HG02798 (cell line): ENCODE measurements around the gene ZNF688.
"Not testable (repeated sequence)": the region's sequence is repeated elsewhere in the genome, so short reads cannot be mapped to it uniquely, and the experiment has no call there.

Source experiments
- ATAC-seq: cut with Tn5 transposase; IDR thresholded peaks from one replicate; pipeline ENCODE4 v1.9.1; 2021; ENCODE audit warnings: mild to moderate bottlenecking; ENCODE audit not compliant: unreplicated experiment, poor library complexity

Gene ZNF688

DNA sequence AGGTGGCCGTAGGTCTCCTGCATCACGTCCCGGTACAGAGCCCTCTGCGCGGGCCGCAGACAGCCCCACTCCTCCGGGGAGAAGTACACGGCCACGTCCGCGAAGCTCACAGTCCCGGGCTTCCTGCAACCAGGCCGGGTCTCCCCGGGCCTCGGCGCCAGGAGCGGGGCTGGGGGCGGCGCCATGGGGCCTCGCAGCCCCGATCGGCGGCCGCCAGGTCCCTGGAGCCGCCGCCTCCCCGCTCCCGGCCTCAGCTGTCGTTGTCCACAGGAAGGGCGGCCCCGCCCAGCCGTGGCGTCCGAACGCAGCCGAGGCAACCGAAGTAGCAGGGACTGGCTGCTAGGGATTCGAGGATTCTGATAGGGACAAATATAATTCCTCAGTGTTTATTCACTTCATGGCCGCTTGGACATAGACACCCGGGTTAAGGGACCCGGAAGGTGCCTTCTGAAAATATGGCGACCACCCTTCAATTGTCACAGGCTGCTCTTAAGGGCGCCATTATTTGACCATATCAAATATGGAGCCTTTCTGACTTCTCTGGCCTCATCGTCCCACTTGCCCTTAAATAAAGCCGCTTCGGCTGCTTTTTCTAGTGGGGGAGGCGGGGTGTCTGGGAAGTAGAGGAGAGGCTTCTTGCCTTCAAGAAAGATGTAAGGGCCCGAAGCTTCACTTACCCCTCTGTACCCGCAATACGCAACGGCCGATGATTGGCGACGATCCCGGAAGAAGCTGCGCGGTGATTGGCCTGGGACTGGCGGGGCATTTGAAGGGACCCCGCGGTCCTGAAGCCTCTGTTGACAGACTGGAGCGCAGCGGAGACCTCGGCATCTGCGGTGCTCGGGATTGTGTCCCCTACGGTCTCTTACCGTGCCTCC, at the start of gene ZNF688:
ZNF688 (minus strand) TSS at position 270 of the 878 bp plus-strand sequence; CDS start at position 185, 85 bp downstream.
- ATAC-seq, result peak; percentile 87

DNA sequence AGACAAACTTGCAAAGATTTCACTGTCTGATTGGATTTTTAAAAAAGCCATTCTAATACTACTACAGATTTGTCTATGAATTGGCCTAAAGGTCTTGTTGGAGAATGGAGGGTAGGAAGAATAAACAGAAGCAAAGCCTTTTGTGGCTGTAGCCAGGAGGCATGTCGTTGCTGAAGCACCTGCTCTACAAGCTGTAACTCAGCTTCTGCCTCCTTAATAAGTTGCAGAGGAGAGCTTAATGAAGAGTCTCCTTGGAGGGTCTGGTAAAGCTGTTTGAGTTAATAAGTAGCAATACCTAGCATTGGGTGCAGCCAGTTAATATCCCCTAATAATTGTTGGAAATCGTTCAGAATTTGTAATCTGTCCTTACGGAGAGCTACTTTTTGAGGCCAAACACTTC, 48.7 kb upstream of the ZNF688 start:
- ATAC-seq, result no peak

- no peak for ATAC-seq
These were observed 48.1 kb upstream of the ZNF688 start for GRCh38 chr16:30619638-30620037.

- ATAC-seq, result no peak
These were observed 47.7 kb upstream of the ZNF688 start for GRCh38 chr16:30619202-30619601.

DNA sequence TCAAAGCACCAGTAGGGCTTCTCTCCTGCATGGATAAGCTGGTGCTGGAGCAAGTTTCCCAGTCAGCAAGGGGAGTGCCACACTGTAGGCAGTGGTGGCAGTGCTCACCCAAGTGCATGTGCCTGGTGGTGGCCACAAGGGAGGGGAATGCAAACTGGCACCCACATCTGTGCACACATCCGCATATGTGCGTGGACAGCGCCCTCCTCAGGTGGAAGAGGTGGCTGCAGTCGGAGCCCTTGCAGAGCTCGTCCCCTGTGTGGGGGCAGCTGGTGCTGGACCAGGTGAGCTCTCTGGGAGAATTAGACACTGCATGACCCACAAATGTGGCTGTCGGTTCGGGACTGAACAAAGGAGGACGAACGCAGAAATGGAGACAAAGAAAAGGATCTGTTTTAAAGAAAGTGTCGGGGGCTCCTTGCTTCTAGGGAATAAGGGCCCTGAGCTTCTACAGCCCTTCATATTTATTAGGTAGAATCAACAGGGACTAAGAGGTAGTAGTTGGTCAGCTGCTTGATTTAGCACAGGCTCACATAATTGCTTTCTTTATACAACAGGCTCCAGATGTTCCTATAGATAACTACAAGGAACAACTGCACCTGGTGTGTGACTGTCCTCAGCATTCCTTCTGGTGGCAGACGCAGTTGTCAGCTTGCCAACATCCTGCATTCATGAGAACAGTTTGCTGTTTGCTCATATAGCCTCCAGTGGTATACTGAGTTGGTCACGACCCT, 44.0 kb upstream of the ZNF688 start:
- no peak for ATAC-seq

DNA sequence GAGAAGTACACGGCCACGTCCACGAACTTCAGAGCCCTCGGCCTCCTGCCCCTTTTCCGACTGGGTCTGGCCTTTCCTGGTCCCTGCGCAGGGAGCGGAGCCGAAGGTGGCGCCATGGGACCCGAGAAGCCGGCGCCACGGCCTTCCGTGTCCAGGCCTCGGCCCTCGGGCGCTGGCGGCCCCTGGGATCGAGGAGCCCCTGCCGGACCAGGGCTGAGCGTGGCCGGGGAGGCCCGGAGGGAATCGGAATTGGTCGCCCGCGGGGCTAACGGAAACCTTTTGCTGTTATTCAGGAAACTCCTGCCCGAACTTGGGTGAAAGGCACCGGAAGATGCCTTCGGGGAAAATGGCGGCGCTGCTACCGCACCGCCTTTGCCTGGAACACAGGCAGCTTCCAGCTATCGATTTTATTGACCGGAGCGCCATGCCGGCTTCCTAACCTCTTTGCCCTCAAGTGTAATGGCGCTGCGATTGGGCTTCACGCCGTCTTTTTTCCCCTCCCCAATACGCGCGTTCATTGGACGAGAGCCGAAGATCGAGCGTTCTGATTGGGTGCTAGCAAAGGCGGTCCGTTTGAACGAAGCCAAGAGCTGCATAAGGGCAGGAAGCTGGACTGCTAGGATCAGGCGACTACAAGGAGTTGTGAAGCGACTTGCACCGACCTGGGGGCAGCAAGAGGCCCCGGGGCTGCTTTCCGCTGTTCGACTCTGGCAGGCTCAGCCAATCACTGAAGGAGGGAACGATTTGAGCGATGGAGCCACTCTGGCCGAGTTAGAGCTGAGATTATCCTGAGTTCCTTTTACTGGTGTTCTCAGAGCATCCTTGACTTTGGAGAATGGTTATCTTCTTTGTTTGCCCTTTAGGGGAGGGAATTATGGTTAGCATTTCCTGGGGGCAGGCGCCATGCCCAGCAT, 38.7 kb upstream of the ZNF688 start, which contains the start of gene ZNF689:
ZNF689 (minus strand) TSS at position 464 of the 914 bp plus-strand sequence; CDS start at position 116, 348 bp downstream.
- peak; percentile 92 for ATAC-seq

DNA sequence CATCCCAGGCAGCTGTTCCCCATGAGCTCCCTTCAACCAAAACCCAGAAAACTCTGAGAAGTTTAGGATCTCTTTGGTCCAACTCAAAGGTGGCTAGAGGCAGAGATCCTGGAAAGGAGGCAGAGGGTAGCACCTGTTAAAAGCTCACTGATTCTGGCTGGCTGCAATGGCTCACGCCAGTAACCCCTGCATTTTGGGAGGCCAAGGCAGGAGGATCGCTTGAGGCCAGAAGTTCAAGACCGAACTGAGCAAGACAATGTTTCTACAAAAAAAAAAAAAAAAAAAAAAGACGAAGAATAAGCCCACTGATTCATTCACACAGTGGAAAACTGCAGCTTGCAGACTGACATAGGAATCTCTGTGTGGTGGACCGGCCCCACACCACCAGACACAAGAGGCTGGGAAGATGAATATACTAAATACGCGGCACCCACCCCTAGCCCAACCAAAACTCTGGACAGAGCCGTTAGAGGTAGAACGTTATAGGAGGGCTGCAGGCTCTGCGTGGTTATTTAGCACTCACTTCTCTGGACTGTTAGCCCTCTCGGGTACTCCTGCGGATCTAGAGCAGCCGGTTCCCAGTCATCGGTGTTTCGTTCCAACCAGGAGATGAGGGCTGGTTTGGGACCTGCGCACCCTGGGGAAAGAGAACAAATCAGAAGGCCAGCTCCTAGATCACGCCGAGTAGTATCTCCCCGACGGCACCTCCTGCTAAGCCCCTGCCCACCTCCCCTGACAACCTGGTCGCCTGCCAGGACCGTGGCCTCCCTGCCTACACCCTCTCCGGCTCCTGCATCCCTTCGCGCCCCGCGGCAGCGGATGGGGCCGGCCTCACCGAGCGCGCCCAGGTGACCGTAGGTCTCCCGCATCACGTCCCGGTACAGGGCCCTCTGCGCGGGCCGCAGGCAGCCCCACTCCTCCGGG, 37.8 kb upstream of the ZNF688 start:
- ATAC-seq, result peak; percentile 24

DNA sequence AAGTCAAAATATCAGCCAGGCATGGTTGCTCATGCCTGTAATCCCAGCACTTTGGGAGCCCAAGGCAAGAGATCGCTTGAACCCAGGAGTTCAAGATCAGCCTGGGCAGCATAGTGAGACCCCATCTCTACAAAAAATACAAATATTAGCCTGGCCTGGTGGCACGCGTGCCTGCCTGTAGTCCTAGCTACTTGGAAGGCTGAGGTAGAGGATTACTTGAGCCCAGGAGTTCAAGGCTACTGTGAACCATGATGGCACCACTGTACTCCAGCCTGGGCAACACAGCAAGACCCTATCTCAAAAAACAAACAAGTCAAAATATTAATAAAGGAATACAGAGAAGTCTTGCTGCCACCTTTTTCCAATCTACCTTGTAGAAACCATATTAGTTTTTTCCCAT, 34.5 kb upstream of the ZNF688 start:
- no peak for ATAC-seq

GRCh38 chr16:30605158-30605557, 33.6 kb upstream of the ZNF688 start:
- no peak for ATAC-seq

- ATAC-seq, result no peak
These were observed 32.9 kb upstream of the ZNF688 start for GRCh38 chr16:30604316-30604947.

GRCh38 chr16:30603945-30604315, 32.4 kb upstream of the ZNF688 start:
- ATAC-seq, result no peak

GRCh38 chr16:30602616-30603277, 31.2 kb upstream of the ZNF688 start:
- ATAC-seq, result no peak

DNA sequence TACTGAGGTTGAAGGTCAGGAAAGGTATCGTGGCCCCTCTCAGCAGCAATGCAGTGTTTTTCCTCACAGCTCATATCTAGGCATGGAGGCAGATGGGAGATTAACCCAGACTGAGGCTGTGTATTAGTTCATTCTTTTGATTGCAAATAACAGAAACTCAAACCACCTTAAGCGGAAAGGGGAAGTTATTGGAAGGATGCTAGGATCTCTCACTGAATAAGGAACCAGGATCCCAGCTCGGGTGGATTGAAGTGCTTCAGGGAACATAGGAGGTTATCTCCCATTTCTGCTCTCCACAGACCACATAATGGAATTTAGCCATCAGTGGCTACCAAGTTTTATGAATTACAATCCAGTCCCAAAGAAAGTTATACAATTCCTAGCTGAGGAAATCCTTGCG, 30.5 kb upstream of the ZNF688 start:
- no peak for ATAC-seq

DNA sequence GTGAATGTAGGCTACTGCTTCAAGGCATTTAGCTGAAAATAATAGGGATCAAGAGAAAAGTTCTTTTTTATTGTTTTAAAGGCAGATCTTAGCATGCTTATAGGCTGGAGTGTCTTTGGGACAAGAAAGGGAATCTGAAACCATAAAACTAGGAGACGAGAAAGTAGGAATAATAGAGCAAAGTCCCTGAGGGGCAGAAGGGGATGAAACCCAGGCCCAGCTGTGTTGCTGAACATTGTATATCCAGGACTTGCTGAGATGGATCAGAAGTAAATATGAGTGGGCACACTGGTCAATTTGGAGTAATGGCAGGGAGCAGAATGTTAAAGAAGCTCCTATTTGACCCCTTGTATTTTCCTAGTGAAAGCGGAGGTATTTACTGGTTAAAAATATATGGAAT, 29.4 kb upstream of the ZNF688 start:
- ATAC-seq, result no peak

DNA sequence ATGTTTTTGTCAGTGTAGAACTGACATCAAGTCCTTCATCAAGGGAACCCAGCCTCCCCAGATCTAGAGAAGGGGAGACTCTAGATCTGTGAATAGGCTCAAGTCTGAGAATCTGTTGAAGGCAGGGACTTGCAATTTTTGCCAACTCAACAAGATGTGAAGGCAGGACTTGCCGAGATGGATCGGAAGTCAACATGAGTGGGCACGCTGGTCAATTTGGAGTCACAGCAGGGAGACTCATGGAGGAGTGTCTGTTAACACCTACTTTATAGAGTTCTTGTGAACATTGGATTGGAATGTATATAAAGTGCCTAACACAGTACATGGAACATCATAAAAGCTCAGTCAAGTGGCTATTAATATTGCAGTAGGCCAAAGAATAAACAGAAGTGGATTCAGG, 28.7 kb upstream of the ZNF688 start:
- no peak for ATAC-seq

GRCh38 chr16:30592871-30593270, 21.4 kb upstream of the ZNF688 start:
- ATAC-seq, result no peak

GRCh38 chr16:30590869-30591268, 19.4 kb upstream of the ZNF688 start:
- not testable (repeated sequence) for ATAC-seq

DNA sequence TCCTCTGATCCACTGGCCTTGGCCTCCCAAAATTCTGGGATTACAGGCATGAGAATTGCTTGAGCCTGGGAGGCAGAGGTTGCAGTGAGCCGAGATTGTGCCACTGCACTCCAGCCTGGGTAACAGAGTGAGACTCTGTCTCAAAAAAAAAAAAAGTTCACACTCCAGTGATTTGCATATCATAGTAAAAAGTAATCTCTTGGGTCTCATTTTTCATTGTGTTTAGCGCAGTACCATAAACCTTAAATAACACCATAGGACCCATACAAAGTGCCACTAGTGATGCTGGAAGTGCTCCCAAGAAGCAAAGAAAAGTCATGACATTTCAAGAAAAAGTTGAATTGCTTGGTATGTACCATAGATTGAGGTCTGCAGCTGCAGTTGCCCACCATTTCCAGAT, 18.1 kb upstream of the ZNF688 start:
- ATAC-seq, result not testable (repeated sequence)
